ENCODE data around the gene LMNA.
"Not testable (repeated sequence)": the region's sequence is repeated elsewhere in the genome, so short reads cannot be mapped to it uniquely, and the experiment has no call there.

Gene LMNA

GRCh38 chr1:156180471-156180870 lies 66.0 kb downstream of the LMNA start:
- Histone ChIP-seq H3K79me2 (ENCODE audit: insufficient read depth, low read length) (no peaks in the 10 kb centered on the region), H3K4me2 (ENCODE audit: low read depth, low read length, poor library complexity, severe bottlenecking) (no peak overlapping the region), H3K9ac (ENCODE audit: low read depth, low read length, poor library complexity, severe bottlenecking) (no peak overlapping the region), H3K27me3 (ENCODE audit: insufficient read depth, low read length, poor library complexity, severe bottlenecking) (no peaks in the 10 kb centered on the region), H3K9me2 (replicated peaks; ENCODE audit: low read depth, low read length) (no peaks in the 10 kb centered on the region), H2AFZ (ENCODE audit: low read length) (no peak overlapping the region), H3K4me3 (ENCODE audit: low read length, poor library complexity, severe bottlenecking) (no peak overlapping the region), H3K9me3 (ENCODE audit: insufficient read depth, low read depth, low read length) (no peaks in the 10 kb centered on the region), H3F3A (ENCODE audit: low read depth) (no peaks in the 10 kb centered on the region), H3K4me1 (ENCODE audit: insufficient read depth, low read length, poor library complexity, severe bottlenecking) (peaks cover 12% of the 10 kb centered on the region), H4K20me1 (ENCODE audit: insufficient read depth, low read length, poor library complexity, severe bottlenecking) (no peaks in the 10 kb centered on the region), H3K36me3 (ENCODE audit: insufficient read depth, low read length) (no peaks in the 10 kb centered on the region)
- TF ChIP-seq CTCF (conservative IDR thresholded peaks at IDR 0.05; ENCODE audit: low read length) (no peak), EZH2phosphoT487 (IDR thresholded peaks at IDR 0.05; ENCODE audit: borderline replicate concordance) (no peak)

- H3K9me2 ChIP-seq (replicated peaks; ENCODE audit: low read depth, low read length); H2AFZ ChIP-seq (ENCODE audit: low read length); H3K27me3 ChIP-seq (ENCODE audit: insufficient read depth, low read length, poor library complexity, severe bottlenecking); H3K79me2 ChIP-seq (ENCODE audit: insufficient read depth, low read length); H3F3A ChIP-seq (ENCODE audit: low read depth); H3K36me3 ChIP-seq (ENCODE audit: insufficient read depth, low read length); H4K20me1 ChIP-seq (ENCODE audit: insufficient read depth, low read length, poor library complexity, severe bottlenecking); H3K9me3 ChIP-seq (ENCODE audit: insufficient read depth, low read depth, low read length); H3K4me3 ChIP-seq (ENCODE audit: low read length, poor library complexity, severe bottlenecking); H3K4me2 ChIP-seq (ENCODE audit: low read depth, low read length, poor library complexity, severe bottlenecking); H3K9ac ChIP-seq (ENCODE audit: low read depth, low read length, poor library complexity, severe bottlenecking): not testable (repeated sequence)
- peaks cover 12% of the 10 kb centered on the region for H3K4me1 ChIP-seq (ENCODE audit: insufficient read depth, low read length, poor library complexity, severe bottlenecking)
Measured at GRCh38 chr1:156181391-156181924, 66.9 kb downstream of the LMNA start.

GRCh38 chr1:156182010-156182779 lies 67.7 kb downstream of the LMNA start:
- H3K4me1 ChIP-seq (ENCODE audit: insufficient read depth, low read length, poor library complexity, severe bottlenecking): peaks cover 12% of the 10 kb centered on the region
- H3K79me2 ChIP-seq (ENCODE audit: insufficient read depth, low read length); H3K9me2 ChIP-seq (replicated peaks; ENCODE audit: low read depth, low read length); H2AFZ ChIP-seq (ENCODE audit: low read length); H3F3A ChIP-seq (ENCODE audit: low read depth); H3K4me3 ChIP-seq (ENCODE audit: low read length, poor library complexity, severe bottlenecking); H3K4me2 ChIP-seq (ENCODE audit: low read depth, low read length, poor library complexity, severe bottlenecking); H3K27me3 ChIP-seq (ENCODE audit: insufficient read depth, low read length, poor library complexity, severe bottlenecking); H4K20me1 ChIP-seq (ENCODE audit: insufficient read depth, low read length, poor library complexity, severe bottlenecking); H3K9ac ChIP-seq (ENCODE audit: low read depth, low read length, poor library complexity, severe bottlenecking); H3K9me3 ChIP-seq (ENCODE audit: insufficient read depth, low read depth, low read length); H3K36me3 ChIP-seq (ENCODE audit: insufficient read depth, low read length): not testable (repeated sequence)

- not testable (repeated sequence) for H3K9ac ChIP-seq (ENCODE audit: low read depth, low read length, poor library complexity, severe bottlenecking); H3K4me2 ChIP-seq (ENCODE audit: low read depth, low read length, poor library complexity, severe bottlenecking); H3K9me2 ChIP-seq (replicated peaks; ENCODE audit: low read depth, low read length); H3F3A ChIP-seq (ENCODE audit: low read depth); H2AFZ ChIP-seq (ENCODE audit: low read length); H3K27me3 ChIP-seq (ENCODE audit: insufficient read depth, low read length, poor library complexity, severe bottlenecking); H3K36me3 ChIP-seq (ENCODE audit: insufficient read depth, low read length); H3K79me2 ChIP-seq (ENCODE audit: insufficient read depth, low read length); H3K9me3 ChIP-seq (ENCODE audit: insufficient read depth, low read depth, low read length); H4K20me1 ChIP-seq (ENCODE audit: insufficient read depth, low read length, poor library complexity, severe bottlenecking); H3K4me3 ChIP-seq (ENCODE audit: low read length, poor library complexity, severe bottlenecking); H3K4me1 ChIP-seq (ENCODE audit: insufficient read depth, low read length, poor library complexity, severe bottlenecking)
Measured at GRCh38 chr1:156186347-156187177, 72.1 kb downstream of the LMNA start.

Measured in Loucy (cell line).